Lower leg skin (tissue), 4 donors: ENCODE data around the gene SLC30A10. TPM values are rescaled to one million over a fixed set of nuclear protein-coding genes. Genes with fewer than 3 reads are reported as not detected.
"Not testable (repeated sequence)": the region's sequence is repeated elsewhere in the genome, so short reads cannot be mapped to it uniquely, and the experiment has no call there.

Experiments used
- DNase-seq, 2 donors: peaks; one replicate each; pipeline ENCODE4 v3.0.0-alpha.2; 2019; ENCODE audit warnings: low spot score in 2 of 2
- H3K4me3 ChIP-seq: fragments of 200-600 bp; sonication (generic); 2 replicates; pipeline ENCODE4 v1.5.1; 2017; ENCODE audit warnings: mild to moderate bottlenecking, low read depth; ENCODE audit not compliant: poor library complexity, severe bottlenecking
- CTCF ChIP-seq, 3 donors: fragments of 450-650 bp; IDR thresholded peaks; one replicate each; pipeline ENCODE4 v1.5.1; 2016; ENCODE audit warnings: antibody characterized with exemption in 3 of 3, mild to moderate bottlenecking in 3 of 3, moderate library complexity in 2 of 3
- POLR2A ChIP-seq, 2 donors: fragments of 450-650 bp; IDR thresholded peaks; one replicate each; pipeline ENCODE4 v1.6.1; 2016 to 2017; ENCODE audit warnings: antibody characterized with exemption in 2 of 2, mild to moderate bottlenecking in 1 of 2, moderate library complexity in 1 of 2
- WGBS, 2 donors: methylation state at CpG; one replicate each; pipeline ENCODE4 v1.1.5; 2018; 5-methylcytosine and 5-hydroxymethylcytosine counted together
- intact Hi-C: fragments of 100-400 bp; cut with DNase I; formaldehyde crosslinking; loops from one replicate; pipeline ENCODE4 v1.15.0; 2023; ENCODE audit warnings: low total_unique reads
- total RNA-seq, 4 donors: library from RNA; depleted of rRNA; stranded (reverse); fragments of >200 nt; gene quantifications; one replicate each; pipeline ENCODE4 v1.1.0, GENCODE V29; 2016

SLC30A10 gene
- total RNA-seq, 4 donors from 2014 or later, result 0.15 to 0.59 (median 0.44) TPM

- no peak overlapping the region for H3K4me3 ChIP-seq
- WGBS, 2 donors, result 86% methylated on average over 5 of the region's 5 CpGs
- no peak for DNase-seq
- intact Hi-C loops, result no loop called here
- TF ChIP-seq CTCF (IDR thresholded peaks at IDR 0.05) (no peak), POLR2A (IDR thresholded peaks at IDR 0.05) (no peak)
Measured at GRCh38 chr1:219898375-219898774, 30.0 kb downstream of the SLC30A10 start.

GRCh38 chr1:219897914-219898313, 30.4 kb downstream of the SLC30A10 start:
- WGBS, 2 donors, result 81% methylated on average over 5 of the region's 5 CpGs
- intact Hi-C loops, result no loop called here
- no peak overlapping the region for H3K4me3 ChIP-seq
- TF ChIP-seq POLR2A (IDR thresholded peaks at IDR 0.05) (no peak), CTCF (IDR thresholded peaks at IDR 0.05) (no peak)
- DNase-seq, result no peak

GRCh38 chr1:219892271-219892670, 36.1 kb downstream of the SLC30A10 start:
- H3K4me3 ChIP-seq, intact Hi-C loops, DNase-seq: not testable (repeated sequence)
- 90 to 100% methylated on average over 1 of the region's 1 CpG for WGBS, 2 donors

- DNase-seq, intact Hi-C loops, H3K4me3 ChIP-seq: not testable (repeated sequence)
- WGBS, 2 donors, result 82 to 83% methylated on average over 4 of the region's 4 CpGs
Measured at GRCh38 chr1:219891846-219892245, 36.5 kb downstream of the SLC30A10 start.

DNA sequence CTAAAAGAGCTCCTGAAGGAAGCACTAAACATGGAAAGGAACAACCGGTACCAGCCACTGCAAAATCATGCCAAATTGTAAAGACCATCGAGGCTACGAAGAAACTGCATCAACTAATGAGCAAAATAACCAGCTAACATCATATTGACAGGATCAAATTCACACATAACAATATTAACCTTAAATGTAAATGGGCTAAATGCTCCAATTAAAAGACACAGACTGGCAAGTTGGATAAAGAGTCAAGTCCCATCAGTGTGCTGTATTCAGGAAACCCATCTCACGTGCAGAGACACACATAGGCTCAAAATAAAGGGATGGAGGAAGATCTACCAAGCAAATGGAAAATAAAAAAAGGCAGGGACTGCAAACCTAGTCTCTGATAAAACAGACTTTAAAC, 39.7 kb downstream of the SLC30A10 start:
- WGBS, 2 donors, result 88 to 90% methylated on average over 4 of the region's 4 CpGs
- DNase-seq, H3K4me3 ChIP-seq, intact Hi-C loops: not testable (repeated sequence)

DNA sequence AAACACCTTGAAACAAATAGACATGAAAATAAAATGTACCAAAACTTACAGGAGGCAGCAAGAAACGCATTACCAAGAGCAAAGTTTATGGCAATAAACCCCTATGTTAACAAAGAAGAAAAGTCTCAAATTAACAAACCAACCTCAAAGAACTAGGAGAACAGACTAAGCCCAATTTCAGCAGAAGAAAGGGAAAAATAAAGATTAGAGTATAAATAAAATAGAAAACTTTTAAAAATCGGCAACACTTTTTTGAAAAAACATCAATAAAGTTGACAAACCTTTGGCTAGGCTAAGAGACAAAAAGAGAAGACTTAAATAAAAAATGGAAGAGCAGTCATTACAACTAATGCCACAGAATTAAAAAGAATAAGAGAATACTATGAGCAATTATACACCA, 42.7 kb downstream of the SLC30A10 start:
- 87 to 92% methylated on average over 2 of the region's 2 CpGs for WGBS, 2 donors
- TF ChIP-seq CTCF (IDR thresholded peaks at IDR 0.05), result no peak
- TF ChIP-seq POLR2A (IDR thresholded peaks at IDR 0.05), result no peak
- H3K4me3 ChIP-seq, result no peak overlapping the region
- intact Hi-C loops, result no loop called here
- DNase-seq, result no peak

- TF ChIP-seq POLR2A (IDR thresholded peaks at IDR 0.05) (no peak), CTCF (IDR thresholded peaks at IDR 0.05) (no peak)
- intact Hi-C loops, result no loop called here
- no peak for DNase-seq
- no peak overlapping the region for H3K4me3 ChIP-seq
- 46 to 56% methylated on average over 5 of the region's 5 CpGs for WGBS, 2 donors
Measured at GRCh38 chr1:219883400-219884332, 44.7 kb downstream of the SLC30A10 start.
